Calu3 (cell line): ENCODE data around the gene OSBPL8. TPM values are rescaled to one million over a fixed set of nuclear protein-coding genes. Genes with fewer than 3 reads are reported as not detected.

ENCODE experiments used
- Bru-seq: library from RNA; stranded (reverse); fragments of 400-500 nt; gene quantifications from one replicate; lab custom pipeline; 2021; lab: Mats Ljungman, UMichigan
- BruChase-seq, 2 experiments: library from RNA; stranded (reverse); fragments of 400-500 nt; gene quantifications; one replicate each; lab custom pipeline; 2021; lab: Mats Ljungman, UMichigan
- BruUV-seq: library from RNA; stranded (reverse); fragments of 400-500 nt; replicated peaks from 2 replicates; lab custom pipeline; 2021; lab: Mats Ljungman, UMichigan
- CTCF ChIA-PET: fragments of 300-600 bp; sonication (Branson Sonifier 250); formaldehyde crosslinking; loops from one replicate; lab custom pipeline; 2022; ENCODE audit warnings: antibody characterized with exemption; lab: Charles Lee
- DNase-seq: peaks from one replicate; pipeline ENCODE4 v3.0.0; 2022
- H3K27ac Mint-ChIP-seq: one replicate; pipeline ENCODE4 v1.8.0; 2022; ENCODE audit warnings: mixed read lengths; ENCODE audit not compliant: unreplicated experiment
- H3K27me3 Mint-ChIP-seq: one replicate; pipeline ENCODE4 v1.8.0; 2022; ENCODE audit warnings: mixed read lengths; ENCODE audit not compliant: unreplicated experiment
- H3K36me3 Mint-ChIP-seq: one replicate; pipeline ENCODE4 v1.8.0; 2022; ENCODE audit warnings: mild to moderate bottlenecking, moderate library complexity, mixed read lengths; ENCODE audit not compliant: insufficient read depth, unreplicated experiment
- H3K4me1 Mint-ChIP-seq: one replicate; pipeline ENCODE4 v1.8.0; 2022; ENCODE audit warnings: mild to moderate bottlenecking, low read depth, mixed read lengths; ENCODE audit not compliant: unreplicated experiment
- H3K4me3 Mint-ChIP-seq: one replicate; pipeline ENCODE4 v1.8.0; 2022; ENCODE audit warnings: mild to moderate bottlenecking, low read depth, moderate library complexity, mixed read lengths; ENCODE audit not compliant: unreplicated experiment
- H3K9me3 Mint-ChIP-seq: one replicate; pipeline ENCODE4 v1.8.0; 2022; ENCODE audit warnings: low read depth, mixed read lengths; ENCODE audit not compliant: unreplicated experiment
- CTCF ChIP-seq: fragments of 200-600 bp; IDR thresholded peaks from one replicate; pipeline ENCODE4 v1.8.0; 2022; ENCODE audit warnings: antibody characterized with exemption; ENCODE audit not compliant: unreplicated experiment
- intact Hi-C: fragments of 100-400 bp; cut with micrococcal nuclease; formaldehyde crosslinking; loops from one replicate; pipeline ENCODE4 v1.10.0; 2022; ENCODE audit not compliant: unreplicated experiment
- long read RNA-seq: library from polyadenylated mRNA; stranded (forward); transcript quantifications from one replicate; pipeline ENCODE4 v2.0.0, GENCODE V29; 2022
- total RNA-seq: library from RNA; stranded (reverse); gene quantifications from 2 replicates; pipeline ENCODE4 v1.2.3, GENCODE V29; 2022

The OSBPL8 gene
- total RNA-seq: 62.0 and 64.9 TPM in 2 replicates
- Bru-seq, nascent RNA: percentile 85 among the genes with signal in this experiment
- BruChase-seq, experiment 1, labeled RNA remaining after a 6-hour chase: percentile 82 among the genes with signal in this experiment
- percentile 74 among the genes with signal in this experiment for BruChase-seq, experiment 2, labeled RNA remaining after a 2-hour chase
- long read RNA-seq, full-length matches to known transcripts: 8 of 21 reads
- long read RNA-seq, partial matches to known transcripts: 4 of 21 reads
- long read RNA-seq, other reads (novel, unspliced or antisense): 9 of 21 reads

- no peak for TF ChIP-seq CTCF
- peak within 1 kb of the TSS; percentile 92 for H3K27ac Mint-ChIP-seq
- H3K4me1 Mint-ChIP-seq: peaks cover 23% of the 10 kb centered on the region
- no peaks in the 10 kb centered on the region for H3K9me3 Mint-ChIP-seq
- intact Hi-C loops: loop anchor here (5.0 to 10.0 kb wide), 4 partner anchors 102 to 475 kb away; partner anchors contain the start of genes BBS10 and NAP1L1
- CTCF ChIA-PET: interaction anchor here (0.6 kb wide), 1 partner anchor 22 kb away, joined by 3 read pairs; no protein-coding TSS in a partner anchor
- H3K4me3 Mint-ChIP-seq: peak within 1 kb of the TSS; percentile 90
- no peaks in the 10 kb centered on the region for H3K27me3 Mint-ChIP-seq
- peaks cover 30% of the 10 kb centered on the region for H3K36me3 Mint-ChIP-seq
- DNase-seq: peak; percentile 97
- no TSS peak for BruUV-seq
Observed at GRCh38 chr12:76559400-76560085, at the start of gene OSBPL8. Gene OSBPL8 (minus strand): TSS chr12:76559771. CDS start chr12:76487551, 72,220 bp downstream.

GRCh38 chr12:76608070-76608469, 48.5 kb upstream of the OSBPL8 start:
- intact Hi-C loops: no loop called here
- no peaks in the 10 kb centered on the region for H3K36me3 Mint-ChIP-seq
- CTCF ChIA-PET: no interaction called here

GRCh38 chr12:76595056-76595455, 35.5 kb upstream of the OSBPL8 start:
- no peak overlapping the region for H3K4me3 Mint-ChIP-seq
- intact Hi-C loops: no loop called here
- no peaks in the 10 kb centered on the region for H3K27me3 Mint-ChIP-seq
- no peak for DNase-seq
- H3K4me1 Mint-ChIP-seq: no peaks in the 10 kb centered on the region
- H3K9me3 Mint-ChIP-seq: no peaks in the 10 kb centered on the region
- CTCF ChIA-PET: no interaction called here
- H3K27ac Mint-ChIP-seq: no peak overlapping the region
- BruUV-seq: no TSS peak
- H3K36me3 Mint-ChIP-seq: no peaks in the 10 kb centered on the region
- no peak for TF ChIP-seq CTCF

More at GRCh38 chr12:76608070-76608469, 48.5 kb upstream of the OSBPL8 start:
- Mint-ChIP-seq H3K27me3 (no peaks in the 10 kb centered on the region), H3K4me3 (no peak overlapping the region), H3K27ac (no peak overlapping the region), H3K4me1 (no peaks in the 10 kb centered on the region), H3K9me3 (no peaks in the 10 kb centered on the region)
- no peak for TF ChIP-seq CTCF
- no TSS peak for BruUV-seq
- DNase-seq: no peak

- no peak for DNase-seq
- Mint-ChIP-seq H3K27ac (no peak overlapping the region), H3K36me3 (no peaks in the 10 kb centered on the region), H3K4me3 (no peak overlapping the region), H3K9me3 (no peaks in the 10 kb centered on the region), H3K4me1 (no peaks in the 10 kb centered on the region), H3K27me3 (no peaks in the 10 kb centered on the region)
- intact Hi-C loops: no loop called here
- BruUV-seq: no TSS peak
- CTCF ChIA-PET: no interaction called here
- TF ChIP-seq CTCF: no peak
Observed at GRCh38 chr12:76591476-76591875, 31.9 kb upstream of the OSBPL8 start.
